GM19468 (cell line): ENCODE data around the gene STK4.
"Not testable (repeated sequence)": the region's sequence is repeated elsewhere in the genome, so short reads cannot be mapped to it uniquely, and the experiment has no call there.

Experiments used
- ATAC-seq: cut with Tn5 transposase; IDR thresholded peaks from one replicate; pipeline ENCODE4 v1.9.1; 2021; ENCODE audit warnings: mild to moderate bottlenecking, moderate library complexity, moderate number of reproducible peaks; ENCODE audit not compliant: unreplicated experiment; ENCODE audit errors: extremely low read depth

Gene STK4

GRCh38 chr20:45049904-45050471, 83.7 kb downstream of the STK4 start:
- ATAC-seq = no peak

GRCh38 chr20:45051204-45052060, 85.1 kb downstream of the STK4 start:
- ATAC-seq = no peak

- no peak for ATAC-seq
These were observed 86.6 kb downstream of the STK4 start for GRCh38 chr20:45052698-45053429.

- ATAC-seq = no peak
These were observed 87.4 kb downstream of the STK4 start for GRCh38 chr20:45053430-45054351.

GRCh38 chr20:45055056-45055455, 88.7 kb downstream of the STK4 start:
- ATAC-seq = no peak

GRCh38 chr20:45056473-45057173, 90.3 kb downstream of the STK4 start:
- ATAC-seq = no peak

GRCh38 chr20:45058168-45058850, 92.0 kb downstream of the STK4 start:
- no peak for ATAC-seq

GRCh38 chr20:45059022-45059728, 92.9 kb downstream of the STK4 start:
- ATAC-seq = no peak

GRCh38 chr20:45060294-45060693, 94.0 kb downstream of the STK4 start:
- ATAC-seq = no peak

GRCh38 chr20:45061244-45061643, 94.9 kb downstream of the STK4 start:
- ATAC-seq = no peak

GRCh38 chr20:45063107-45063506, 96.8 kb downstream of the STK4 start:
- ATAC-seq = not testable (repeated sequence)

GRCh38 chr20:45064812-45065211, 98.5 kb downstream of the STK4 start:
- ATAC-seq = no peak

GRCh38 chr20:45066372-45066771, 100.1 kb downstream of the STK4 start:
- no peak for ATAC-seq

- no peak for ATAC-seq
These were observed 100.8 kb downstream of the STK4 start for GRCh38 chr20:45067087-45067486.

- no peak for ATAC-seq
These were observed 101.2 kb downstream of the STK4 start for GRCh38 chr20:45067558-45067957.

- no peak for ATAC-seq
These were observed 102.9 kb downstream of the STK4 start for GRCh38 chr20:45069261-45069660.

GRCh38 chr20:45070932-45071632, 104.8 kb downstream of the STK4 start:
- no peak for ATAC-seq

- ATAC-seq = no peak
These were observed 105.8 kb downstream of the STK4 start for GRCh38 chr20:45072066-45072465.
